DOHH2 (cell line): Measurements from ENCODE around the gene QKI.

Experiments
- H3F3A ChIP-seq: fragments of 200-600 bp; sonication (generic), shearing (Covaris generic); 2 replicates; pipeline ENCODE4 v1.6.0; 2016; ENCODE audit warnings: antibody characterized with exemption, mild to moderate bottlenecking; ENCODE audit not compliant: control insufficient read depth, insufficient read depth
- H3K27ac ChIP-seq: fragments of 200-600 bp; sonication (generic); 2 replicates; pipeline ENCODE4 v1.5.1; 2014; ENCODE audit warnings: low read depth, mild to moderate bottlenecking, low read length, moderate library complexity
- H3K27me3 ChIP-seq: fragments of 200-600 bp; sonication (generic); 2 replicates; pipeline ENCODE4 v1.6.1; 2014; ENCODE audit warnings: mild to moderate bottlenecking, low read length, mixed read lengths; ENCODE audit not compliant: control insufficient read depth
- H3K36me3 ChIP-seq: fragments of 200-600 bp; sonication (generic); 2 replicates; pipeline ENCODE4 v1.6.1; 2014; ENCODE audit warnings: mild to moderate bottlenecking, low read length, moderate library complexity, mixed read lengths; ENCODE audit not compliant: control insufficient read depth
- H3K4me1 ChIP-seq: fragments of 200-600 bp; sonication (generic); 2 replicates; pipeline ENCODE4 v1.6.1; 2014; ENCODE audit warnings: mild to moderate bottlenecking, low read length, mixed read lengths; ENCODE audit not compliant: control insufficient read depth
- H3K4me2 ChIP-seq: fragments of 200-600 bp; sonication (generic); 2 replicates; pipeline ENCODE4 v1.6.0; 2014; ENCODE audit warnings: mild to moderate bottlenecking, low read length, moderate library complexity
- H3K4me3 ChIP-seq: fragments of 200-600 bp; sonication (generic); 2 replicates; pipeline ENCODE4 v1.5.1; 2014; ENCODE audit warnings: mild to moderate bottlenecking, low read length, mixed read lengths
- H3K79me2 ChIP-seq: fragments of 200-600 bp; sonication (generic); 2 replicates; pipeline ENCODE4 v1.6.1; 2014; ENCODE audit warnings: mild to moderate bottlenecking, low read length, mixed read lengths; ENCODE audit not compliant: control insufficient read depth
- H3K9me2 ChIP-seq: fragments of 200-600 bp; sonication (generic); replicated peaks from 2 replicates; pipeline ENCODE4 v1.6.1; 2014; ENCODE audit warnings: mild to moderate bottlenecking, low read length, mixed read lengths; ENCODE audit not compliant: control insufficient read depth
- H3K9me3 ChIP-seq: fragments of 200-600 bp; sonication (generic); 2 replicates; pipeline ENCODE4 v1.6.1; 2014; ENCODE audit warnings: antibody characterized with exemption, low read length, mixed read lengths; ENCODE audit not compliant: control insufficient read depth, insufficient read depth
- H4K20me1 ChIP-seq: fragments of 200-600 bp; sonication (generic); 2 replicates; pipeline ENCODE4 v1.6.0; 2014; ENCODE audit warnings: low read depth, mild to moderate bottlenecking, antibody characterized with exemption, low read length, moderate library complexity; ENCODE audit not compliant: control insufficient read depth, insufficient read depth
- EZH2phosphoT487 ChIP-seq: fragments of 200-600 bp; sonication (generic); IDR thresholded peaks from 2 replicates; pipeline ENCODE4 v1.6.1; 2017; ENCODE audit warnings: borderline replicate concordance, mild to moderate bottlenecking, antibody characterized with exemption, low read length, moderate library complexity, mixed read lengths
- TF ChIP-seq, protein P1 (sequence below): fragments of 200-600 bp; sonication (generic); IDR thresholded peaks from one replicate; pipeline ENCODE4 v1.5.1; 2014; ENCODE audit warnings: antibody characterized with exemption, mild to moderate bottlenecking, low read depth, low read length; ENCODE audit not compliant: poor library complexity, severe bottlenecking

The QKI gene

DNA sequence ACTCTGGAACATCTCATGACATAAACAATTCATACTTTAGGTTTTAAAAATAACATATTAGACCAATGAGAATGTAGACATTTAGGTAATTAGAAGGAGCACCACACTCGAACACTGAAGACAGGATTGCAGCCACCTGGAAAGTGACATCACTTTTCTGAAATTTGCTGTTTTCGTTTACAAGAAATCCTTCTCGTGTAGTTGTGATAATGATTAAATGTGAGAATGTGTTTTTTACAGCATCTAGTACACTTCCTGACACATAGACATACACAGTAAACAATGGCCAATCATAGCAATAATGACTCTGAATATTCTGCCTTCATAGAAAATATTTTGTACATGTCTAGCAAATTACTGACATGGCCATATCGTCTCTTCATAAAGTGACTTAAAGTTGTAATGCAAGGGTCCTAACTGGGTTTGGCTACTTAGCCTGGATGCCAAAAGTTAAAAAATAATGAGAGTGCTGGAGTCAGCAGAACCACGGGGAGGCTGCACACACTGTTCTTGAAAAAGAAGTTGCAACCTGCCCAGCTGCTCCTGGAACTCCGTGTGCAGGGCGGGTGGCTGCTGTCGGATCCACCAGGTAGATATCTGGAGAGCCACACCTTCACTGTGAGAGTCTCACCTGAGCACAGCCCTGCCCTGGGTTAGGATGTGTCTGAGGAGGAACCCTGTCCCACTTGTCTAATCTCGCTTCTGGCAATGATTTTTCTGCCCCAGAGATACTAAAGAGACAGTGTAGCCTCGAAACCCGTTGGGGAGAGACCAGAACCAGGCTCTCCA is 212.9 kb downstream of the QKI start:
- Histone ChIP-seq H3K4me1 (peaks cover 6% of the 10 kb centered on the region; the same call in 1 of the 2 replicates), H3K9me3 (no peaks in the 10 kb centered on the region), H4K20me1 (no peaks in the 10 kb centered on the region), H3K9me2 (no peaks in the 10 kb centered on the region), H3K36me3 (no peaks in the 10 kb centered on the region), H3K27ac (no peak overlapping the region), H3K4me2 (no peak overlapping the region), H3K79me2 (no peaks in the 10 kb centered on the region), H3K4me3 (no peak overlapping the region), H3K27me3 (no peaks in the 10 kb centered on the region), H3F3A (no peaks in the 10 kb centered on the region)
- TF ChIP-seq, protein P1, sequence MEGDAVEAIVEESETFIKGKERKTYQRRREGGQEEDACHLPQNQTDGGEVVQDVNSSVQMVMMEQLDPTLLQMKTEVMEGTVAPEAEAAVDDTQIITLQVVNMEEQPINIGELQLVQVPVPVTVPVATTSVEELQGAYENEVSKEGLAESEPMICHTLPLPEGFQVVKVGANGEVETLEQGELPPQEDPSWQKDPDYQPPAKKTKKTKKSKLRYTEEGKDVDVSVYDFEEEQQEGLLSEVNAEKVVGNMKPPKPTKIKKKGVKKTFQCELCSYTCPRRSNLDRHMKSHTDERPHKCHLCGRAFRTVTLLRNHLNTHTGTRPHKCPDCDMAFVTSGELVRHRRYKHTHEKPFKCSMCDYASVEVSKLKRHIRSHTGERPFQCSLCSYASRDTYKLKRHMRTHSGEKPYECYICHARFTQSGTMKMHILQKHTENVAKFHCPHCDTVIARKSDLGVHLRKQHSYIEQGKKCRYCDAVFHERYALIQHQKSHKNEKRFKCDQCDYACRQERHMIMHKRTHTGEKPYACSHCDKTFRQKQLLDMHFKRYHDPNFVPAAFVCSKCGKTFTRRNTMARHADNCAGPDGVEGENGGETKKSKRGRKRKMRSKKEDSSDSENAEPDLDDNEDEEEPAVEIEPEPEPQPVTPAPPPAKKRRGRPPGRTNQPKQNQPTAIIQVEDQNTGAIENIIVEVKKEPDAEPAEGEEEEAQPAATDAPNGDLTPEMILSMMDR, result no peak
- TF ChIP-seq EZH2phosphoT487, result no peak
